Skeletal muscle tissue (tissue), 4 donors: ENCODE measurements around the gene SORBS2. TPM values are rescaled to one million over a fixed set of nuclear protein-coding genes. Genes with fewer than 3 reads are reported as not detected.
A peak's percentile ranks its signal among the peaks of the same experiment; 100 is the strongest.

Experiments
- H3K27ac ChIP-seq: one replicate; pipeline ENCODE4 v1.7.0; 2013; ENCODE audit warnings: mild to moderate bottlenecking, low read depth, low read length, inconsistent platforms
- H3K27me3 ChIP-seq, 3 donors: one replicate each; pipeline ENCODE4 v1.7.0; 2013; ENCODE audit warnings: low read length in 3 of 3; ENCODE audit not compliant: control insufficient read depth in 3 of 3, insufficient read depth in 3 of 3
- H3K36me3 ChIP-seq, 3 donors: one replicate each; pipeline ENCODE4 v1.7.0; 2013; ENCODE audit warnings: low read length in 3 of 3; ENCODE audit not compliant: control insufficient read depth in 3 of 3, insufficient read depth in 3 of 3
- H3K4me1 ChIP-seq, 3 donors: one replicate each; pipeline ENCODE4 v1.7.0; 2013; ENCODE audit warnings: low read length in 3 of 3, mild to moderate bottlenecking in 3 of 3; ENCODE audit not compliant: control insufficient read depth in 3 of 3, insufficient read depth in 3 of 3
- H3K4me3 ChIP-seq, 3 donors: one replicate each; pipeline ENCODE4 v1.7.0; 2013; ENCODE audit warnings: low read length in 3 of 3
- H3K9ac ChIP-seq, 3 donors: one replicate each; pipeline ENCODE4 v1.7.0; 2013; ENCODE audit warnings: low read length in 3 of 3, mild to moderate bottlenecking in 3 of 3, moderate library complexity in 2 of 3, low read depth in 1 of 3
- H3K9me3 ChIP-seq, 3 donors: one replicate each; pipeline ENCODE4 v1.7.0; 2013; ENCODE audit warnings: low read length in 3 of 3; ENCODE audit not compliant: control insufficient read depth in 3 of 3
- total RNA-seq: library from RNA; depleted of rRNA; stranded (reverse); fragments of >200 nt; gene quantifications from one replicate; pipeline ENCODE4 v1.2.3, GENCODE V29; 2014
- donor health status: Osteomylitis.

The SORBS2 gene
- total RNA-seq, 1 donor from 2014 or later, result 14.1 TPM

GRCh38 chr4:185821029-185821419 is 9.0 kb upstream of the SORBS2 start:
- H3K9me3 ChIP-seq, result no peaks in the 10 kb centered on the region
- no peak overlapping the region for H3K9ac ChIP-seq
- no peaks in the 10 kb centered on the region for H3K27me3 ChIP-seq
- no peak overlapping the region for H3K4me3 ChIP-seq
- H3K4me1 ChIP-seq, result no peaks in the 10 kb centered on the region
- H3K27ac ChIP-seq, result no peak overlapping the region
- no peaks in the 10 kb centered on the region for H3K36me3 ChIP-seq

GRCh38 chr4:185820146-185821028 is 8.4 kb upstream of the SORBS2 start:
- Histone ChIP-seq H3K4me3 (peak overlapping the region in 1 of 3 donors; percentile 29), H3K27ac (no peak overlapping the region), H3K9ac (no peak overlapping the region), H3K36me3 (no peaks in the 10 kb centered on the region), H3K9me3 (no peaks in the 10 kb centered on the region), H3K4me1 (no peaks in the 10 kb centered on the region), H3K27me3 (no peaks in the 10 kb centered on the region)

GRCh38 chr4:185819144-185819543 is 7.2 kb upstream of the SORBS2 start:
- Histone ChIP-seq H3K4me1 (no peaks in the 10 kb centered on the region), H3K36me3 (no peaks in the 10 kb centered on the region), H3K27me3 (no peaks in the 10 kb centered on the region), H3K27ac (no peak overlapping the region), H3K9ac (no peak overlapping the region), H3K4me3 (no peak overlapping the region), H3K9me3 (no peaks in the 10 kb centered on the region)

- no peak overlapping the region for H3K9ac ChIP-seq
- H3K36me3 ChIP-seq, result no peaks in the 10 kb centered on the region
- H3K4me3 ChIP-seq, result no peak overlapping the region
- no peaks in the 10 kb centered on the region for H3K9me3 ChIP-seq
- no peaks in the 10 kb centered on the region for H3K4me1 ChIP-seq
- no peaks in the 10 kb centered on the region for H3K27me3 ChIP-seq
- no peak overlapping the region for H3K27ac ChIP-seq
Observed at GRCh38 chr4:185817403-185817818, 5.4 kb upstream of the SORBS2 start.

- H3K27ac ChIP-seq, result no peak overlapping the region
- peaks cover 0 to 4% (median 0%) of the 10 kb centered on the region in 3 donors for H3K4me1 ChIP-seq
Observed at GRCh38 chr4:185813133-185813532, 1.1 kb upstream of the SORBS2 start.

GRCh38 chr4:185810746-185811508 is 1.1 kb downstream of the SORBS2 start:
- no peaks in the 10 kb centered on the region for H3K9me3 ChIP-seq
- peak overlapping the region in 2 of 3 donors; percentile 4 to 49 for H3K4me3 ChIP-seq
- H3K9ac ChIP-seq, result peak overlapping the region in 1 of 3 donors; percentile 65
- no peak overlapping the region for H3K27ac ChIP-seq
- H3K36me3 ChIP-seq, result no peaks in the 10 kb centered on the region
- H3K4me1 ChIP-seq, result peaks cover 0 to 4% (median 0%) of the 10 kb centered on the region in 3 donors
- no peaks in the 10 kb centered on the region for H3K27me3 ChIP-seq

More at GRCh38 chr4:185813133-185813532, 1.1 kb upstream of the SORBS2 start:
- no peak overlapping the region for H3K4me3 ChIP-seq
- no peak overlapping the region for H3K9ac ChIP-seq
- no peaks in the 10 kb centered on the region for H3K9me3 ChIP-seq
- H3K27me3 ChIP-seq, result no peaks in the 10 kb centered on the region
- H3K36me3 ChIP-seq, result no peaks in the 10 kb centered on the region

- Histone ChIP-seq H3K36me3 (no peaks in the 10 kb centered on the region), H3K9me3 (no peaks in the 10 kb centered on the region), H3K27ac (no peak overlapping the region), H3K4me3 (no peak overlapping the region), H3K9ac (no peak overlapping the region), H3K27me3 (no peaks in the 10 kb centered on the region), H3K4me1 (peaks cover 0 to 4% (median 0%) of the 10 kb centered on the region in 3 donors)
Observed at GRCh38 chr4:185809533-185810071, 2.4 kb downstream of the SORBS2 start.

GRCh38 chr4:185809121-185809520 is 2.9 kb downstream of the SORBS2 start:
- H3K27ac ChIP-seq, result no peak overlapping the region
- no peaks in the 10 kb centered on the region for H3K27me3 ChIP-seq
- no peaks in the 10 kb centered on the region for H3K36me3 ChIP-seq
- H3K9me3 ChIP-seq, result no peaks in the 10 kb centered on the region
- H3K4me1 ChIP-seq, result peaks cover 0 to 4% (median 0%) of the 10 kb centered on the region in 3 donors
- H3K9ac ChIP-seq, result no peak overlapping the region
- H3K4me3 ChIP-seq, result no peak overlapping the region

GRCh38 chr4:185805979-185806378 is 6.0 kb downstream of the SORBS2 start:
- H3K9ac ChIP-seq, result no peak overlapping the region

More at GRCh38 chr4:185805979-185806378, 6.0 kb downstream of the SORBS2 start:
- H3K27ac ChIP-seq, result no peak overlapping the region
- H3K4me1 ChIP-seq, result peaks cover 0 to under 1% (median 0%) of the 10 kb centered on the region in 3 donors
- no peaks in the 10 kb centered on the region for H3K9me3 ChIP-seq
- no peaks in the 10 kb centered on the region for H3K27me3 ChIP-seq
- H3K36me3 ChIP-seq, result no peaks in the 10 kb centered on the region
- H3K4me3 ChIP-seq, result no peak overlapping the region
